Activated effector memory CD4-positive, alpha-beta T cell treated with anti-CD3 and anti-CD28 coated beads, Interleukin-2, amount 50 U/mL, for 16 hours (primary cell): Measurements from ENCODE around the gene VEGFD.

ENCODE experiments used
- DNase-seq: peaks from one replicate; pipeline ENCODE4 v3.0.0-alpha.2; 2020

The VEGFD gene, protein sequence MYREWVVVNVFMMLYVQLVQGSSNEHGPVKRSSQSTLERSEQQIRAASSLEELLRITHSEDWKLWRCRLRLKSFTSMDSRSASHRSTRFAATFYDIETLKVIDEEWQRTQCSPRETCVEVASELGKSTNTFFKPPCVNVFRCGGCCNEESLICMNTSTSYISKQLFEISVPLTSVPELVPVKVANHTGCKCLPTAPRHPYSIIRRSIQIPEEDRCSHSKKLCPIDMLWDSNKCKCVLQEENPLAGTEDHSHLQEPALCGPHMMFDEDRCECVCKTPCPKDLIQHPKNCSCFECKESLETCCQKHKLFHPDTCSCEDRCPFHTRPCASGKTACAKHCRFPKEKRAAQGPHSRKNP

DNA sequence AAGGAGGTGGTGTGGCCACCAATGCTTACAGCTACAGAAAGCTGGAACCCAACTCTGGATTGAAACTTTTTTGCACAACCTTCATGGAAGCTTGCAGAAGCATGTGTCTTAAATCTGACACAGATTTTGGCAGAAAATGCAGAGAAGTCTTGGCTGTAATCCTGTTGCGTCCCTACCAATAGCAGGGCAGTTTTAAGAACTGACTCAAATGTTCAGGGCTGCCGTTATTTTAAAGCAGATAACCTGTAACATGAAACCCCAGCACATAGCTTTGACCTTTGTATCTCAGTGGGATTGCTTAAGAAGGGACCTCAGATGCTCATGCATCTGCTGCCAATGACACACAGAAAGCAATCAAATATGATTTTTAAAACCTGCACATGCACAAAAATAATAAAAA, at the start of gene VEGFD:
Gene VEGFD, minus strand, starts transcription at position 110 of the 400 bp plus-strand sequence. CDS start 467 bp downstream, outside the sequence.
- DNase-seq = no peak

DNA sequence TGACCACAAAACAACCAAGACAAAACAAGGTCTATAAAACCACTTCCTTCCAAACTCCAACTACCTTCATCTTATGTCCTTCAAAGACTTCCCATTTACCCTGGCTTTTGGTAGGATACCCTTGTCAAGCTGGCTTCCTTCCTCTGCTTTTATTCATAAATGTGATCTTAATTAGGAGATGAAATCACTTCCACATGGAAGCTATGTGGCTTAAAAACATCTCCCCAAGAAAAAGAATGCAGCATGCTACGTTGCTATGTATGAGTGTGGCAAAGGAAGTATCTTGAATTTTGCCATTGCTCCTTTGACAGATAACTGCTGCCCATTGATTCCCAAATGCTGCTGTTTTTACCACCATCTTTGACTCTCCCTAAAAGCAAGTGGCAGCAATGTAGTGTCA, 46.4 kb upstream of the VEGFD start:
- DNase-seq = no peak

DNA sequence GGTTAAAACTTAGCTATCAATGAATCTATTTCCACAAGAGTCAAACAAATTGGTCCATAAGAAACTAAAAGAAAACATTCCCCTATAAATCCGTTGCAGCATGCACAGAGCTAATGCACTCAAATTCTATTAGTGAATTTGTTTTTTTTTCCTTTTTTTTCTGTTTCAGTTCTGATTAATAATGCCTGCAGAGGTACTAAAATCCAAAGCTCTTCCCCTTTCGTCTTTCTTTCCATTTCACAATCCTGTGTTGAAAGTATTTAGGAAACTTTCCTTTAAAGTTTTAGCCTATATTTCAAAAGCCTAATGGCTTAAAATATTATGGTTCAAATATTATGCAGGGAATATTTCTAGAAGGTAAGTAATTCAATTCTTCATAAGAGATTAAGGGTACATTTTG, 45.9 kb upstream of the VEGFD start:
- no peak for DNase-seq

DNA sequence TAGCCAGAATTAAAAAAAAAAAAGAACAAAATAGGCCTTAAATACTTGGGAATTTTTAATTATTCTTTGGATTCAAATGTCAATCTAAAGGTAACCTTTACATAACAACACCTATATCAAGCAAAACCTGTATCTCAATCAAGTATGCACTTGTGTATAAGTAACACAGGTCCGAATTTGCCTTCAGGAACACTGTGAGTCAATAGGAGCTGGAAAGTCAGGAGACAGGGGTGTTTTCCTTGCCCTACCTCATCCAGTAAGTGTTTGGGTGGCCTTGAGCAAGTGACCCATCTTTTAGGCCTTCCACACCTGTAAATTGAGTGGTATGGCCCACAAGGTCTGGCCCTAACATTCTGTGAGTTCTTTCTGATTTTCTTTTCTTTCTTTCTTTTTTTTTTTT, 40.8 kb upstream of the VEGFD start:
- DNase-seq = no peak

DNA sequence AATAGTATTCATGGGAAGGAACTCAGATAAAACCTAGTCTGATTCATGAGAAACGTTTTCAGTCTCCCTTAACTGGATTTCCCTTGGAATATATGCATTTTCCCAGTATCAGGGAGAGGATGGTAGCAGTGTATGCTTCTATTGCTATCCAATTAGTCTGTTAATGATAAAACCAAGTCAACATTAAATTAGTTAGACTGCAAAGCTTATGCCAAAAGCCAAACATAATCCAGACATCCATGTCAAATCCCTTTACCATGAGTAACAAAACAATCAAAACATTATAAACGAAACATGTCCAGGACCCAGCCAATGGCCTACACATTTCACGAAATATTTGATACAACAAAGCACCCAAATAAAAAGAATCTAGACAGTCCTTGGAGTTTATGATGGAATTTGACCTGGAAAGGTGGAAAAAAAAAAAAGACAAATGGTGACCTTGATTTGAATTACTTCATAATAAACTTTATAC, 34.5 kb upstream of the VEGFD start:
- no peak for DNase-seq

DNA sequence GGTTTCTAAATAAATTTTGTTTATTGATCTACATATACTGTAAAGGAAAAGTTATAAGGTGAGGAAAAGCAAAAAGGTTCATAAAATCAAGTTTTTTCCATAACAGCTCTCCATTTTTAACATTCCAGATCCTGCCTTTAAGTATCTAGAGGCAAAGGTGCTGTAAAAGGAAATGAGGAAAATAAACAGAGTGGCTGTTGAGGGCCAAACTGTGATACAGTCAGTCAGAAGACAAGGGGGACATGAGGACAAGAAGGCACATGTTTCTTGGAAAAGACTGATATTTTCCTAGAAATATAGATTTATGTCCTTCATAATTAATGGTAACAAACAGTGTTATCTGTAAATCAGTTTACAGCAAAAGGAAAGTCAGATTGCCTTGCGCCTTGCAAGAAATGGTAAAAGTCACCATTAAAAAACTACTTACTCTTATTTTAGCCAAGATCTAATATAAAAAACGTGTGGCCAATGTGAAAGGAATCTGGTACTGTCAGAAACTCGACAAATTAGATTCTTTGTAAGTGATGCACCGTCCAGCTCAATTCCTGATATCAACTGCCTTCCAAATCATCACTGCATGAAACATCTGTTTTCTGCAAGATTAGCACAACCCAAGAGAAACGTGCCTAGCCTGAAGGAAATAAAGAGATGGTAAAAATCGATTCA, 34.0 kb upstream of the VEGFD start:
- no peak for DNase-seq

DNA sequence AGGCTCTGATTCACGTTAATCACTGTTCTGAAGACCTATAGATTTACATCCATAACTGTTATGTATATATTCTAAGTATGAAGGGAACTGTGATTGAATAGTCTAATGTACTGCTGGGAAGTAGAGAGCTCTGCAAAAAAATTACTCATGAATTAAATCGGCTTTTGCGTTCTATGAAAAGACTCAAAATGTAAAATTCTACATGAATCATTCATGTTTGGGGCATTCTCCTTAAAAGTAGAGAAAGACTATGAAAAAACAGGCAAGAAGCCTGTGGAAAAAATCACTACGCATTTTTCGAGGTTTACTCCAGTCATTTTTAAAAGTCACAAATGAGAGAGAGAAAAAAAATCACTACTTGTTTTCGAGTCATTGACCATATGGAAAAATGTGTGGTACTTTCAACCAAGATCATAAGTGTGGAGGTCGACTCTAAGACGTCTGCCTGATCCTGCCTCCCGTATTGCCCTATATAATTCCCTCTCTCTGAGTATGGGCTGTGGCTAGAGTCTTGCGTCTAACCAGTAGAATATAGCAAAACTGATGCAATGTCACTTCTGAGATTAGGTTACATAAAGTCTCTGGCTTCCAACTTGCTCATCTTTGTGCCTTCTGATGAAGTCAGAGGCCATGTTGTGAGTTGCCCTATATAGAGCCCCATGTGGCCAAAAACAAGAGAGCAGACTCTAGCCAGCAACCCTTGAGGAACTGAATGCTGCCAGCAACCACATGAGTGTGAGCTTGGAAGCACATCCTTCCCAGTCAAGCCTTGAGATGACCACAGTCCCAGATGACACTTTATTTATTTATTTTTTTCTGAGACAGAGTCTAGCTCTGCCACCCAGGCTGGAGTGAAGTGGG, 32.1 kb upstream of the VEGFD start:
- no peak for DNase-seq

DNA sequence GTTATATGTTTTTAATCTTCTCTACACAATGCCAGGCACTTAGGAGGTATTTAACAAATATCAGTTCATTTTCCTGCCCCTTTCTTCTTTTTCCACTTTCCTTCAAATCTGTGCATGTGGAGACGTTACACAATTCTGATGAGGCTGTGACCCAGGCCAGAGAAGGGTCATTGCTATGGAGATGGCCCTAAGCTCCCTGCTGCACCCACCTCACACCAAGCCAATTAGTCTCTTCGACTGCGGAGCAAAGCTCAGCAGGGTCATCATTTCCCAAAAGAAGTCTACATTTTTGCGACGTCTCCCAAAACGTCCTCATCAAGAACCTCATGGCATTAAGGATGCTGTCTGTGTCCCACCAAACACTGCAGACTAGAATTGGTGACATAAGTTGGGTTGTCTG, 28.9 kb upstream of the VEGFD start:
- DNase-seq = no peak

DNA sequence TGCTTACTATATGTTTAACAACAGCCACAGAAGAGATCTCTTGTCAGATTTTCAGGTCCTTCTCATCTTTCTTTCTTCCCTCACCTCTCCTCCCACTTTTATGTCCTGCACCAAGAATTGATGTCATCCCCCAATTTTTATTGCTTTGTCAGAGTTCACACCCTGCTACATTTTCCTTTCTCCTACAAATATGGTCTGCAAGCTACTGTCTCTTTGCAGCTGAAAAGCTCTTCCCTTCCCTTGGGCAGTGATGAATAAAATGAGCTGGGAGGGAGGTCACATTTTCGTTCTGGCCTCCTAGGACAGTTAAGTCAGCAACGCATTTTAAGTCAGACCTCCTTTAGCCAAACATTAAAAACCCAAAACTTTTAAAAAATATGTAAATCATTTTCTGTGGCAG, 26.7 kb upstream of the VEGFD start:
- no peak for DNase-seq

DNA sequence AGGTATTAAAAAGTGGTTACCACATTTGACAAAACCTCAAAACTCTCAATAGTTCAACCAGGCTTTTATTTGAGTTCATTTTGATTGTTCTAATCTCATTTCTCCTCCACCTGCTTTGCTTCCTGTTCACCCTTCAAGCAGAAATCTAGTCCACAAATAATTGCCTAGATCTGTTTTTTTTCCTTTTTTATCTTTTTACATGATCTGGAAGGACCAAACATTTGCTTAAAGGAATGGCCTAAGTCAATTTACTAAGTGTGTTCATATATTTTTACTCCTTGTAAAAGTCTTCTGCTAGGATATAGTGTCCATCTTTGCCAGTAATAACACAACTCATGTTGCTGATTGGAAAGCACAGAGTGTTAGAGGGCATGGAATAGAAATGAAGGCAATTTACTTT, 26.2 kb upstream of the VEGFD start:
- DNase-seq = no peak

DNA sequence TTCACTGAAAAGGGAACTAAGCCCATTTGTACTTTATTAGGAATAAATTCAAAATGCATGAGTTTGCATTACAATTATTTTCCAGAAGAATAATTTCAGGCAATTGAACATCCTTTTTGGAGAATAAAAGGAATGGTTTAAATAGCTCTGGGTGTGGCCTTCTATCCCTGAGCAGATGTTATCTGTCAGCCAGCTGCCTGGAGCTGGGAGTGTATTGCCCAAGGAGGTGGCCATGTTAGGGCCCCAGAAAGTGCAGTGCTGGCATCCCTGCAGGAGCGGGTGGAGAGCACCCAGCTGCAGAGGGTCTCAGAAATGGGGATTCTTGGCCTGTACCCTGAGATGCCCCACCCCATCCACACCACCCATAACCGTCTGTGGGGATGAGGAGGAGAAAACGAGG, 21.6 kb upstream of the VEGFD start:
- no peak for DNase-seq

DNA sequence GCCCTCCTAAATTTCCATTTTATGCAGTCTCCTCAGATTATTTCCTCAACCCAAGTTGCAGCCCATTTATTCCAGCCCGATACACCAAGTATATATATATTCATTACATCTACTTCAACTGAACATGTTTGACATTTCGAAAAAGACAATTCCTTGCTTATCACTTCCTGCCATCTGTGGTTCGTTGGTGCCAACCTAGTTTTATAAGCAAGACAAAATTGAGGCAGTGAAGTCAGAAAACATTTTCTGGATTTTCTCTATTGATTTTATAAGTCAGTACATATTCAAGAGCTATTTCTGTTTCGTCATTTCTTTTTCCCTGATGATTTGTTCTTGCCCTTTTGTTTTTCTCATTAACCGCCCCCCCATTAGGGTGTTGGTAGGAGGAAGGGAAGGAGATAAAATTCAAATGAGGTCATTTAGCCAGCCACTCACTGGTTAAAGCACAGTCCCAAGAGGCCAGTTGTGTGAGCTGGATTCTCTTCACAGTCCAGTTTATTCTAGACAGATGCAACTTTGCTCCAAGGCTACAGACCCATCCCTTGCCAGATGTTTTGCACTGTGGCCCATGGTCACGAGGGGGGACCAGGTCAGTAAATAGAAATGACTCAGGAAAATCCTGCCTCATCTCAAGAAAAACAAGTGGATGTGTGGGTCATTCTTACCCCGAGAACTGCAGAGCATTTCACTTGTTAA, 20.3 kb upstream of the VEGFD start:
- no peak for DNase-seq

DNA sequence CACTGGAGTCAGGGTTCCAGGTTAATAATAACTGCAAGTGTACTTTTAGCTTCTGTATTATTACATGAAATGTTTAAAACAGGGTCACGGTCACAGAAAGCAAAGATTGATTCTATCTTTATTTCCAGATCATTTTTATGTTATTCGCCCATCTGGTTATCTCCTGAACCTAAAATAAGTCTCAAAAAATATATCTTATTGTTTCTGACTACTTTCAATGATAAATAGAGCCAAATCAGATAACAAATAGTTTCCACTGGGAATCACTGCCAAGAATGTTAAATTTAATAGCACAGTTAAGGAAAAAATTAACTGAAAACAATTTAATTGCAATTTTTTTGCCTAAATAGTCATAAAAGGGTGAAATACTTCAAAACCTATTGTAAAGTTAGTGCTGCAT, 17.2 kb upstream of the VEGFD start:
- no peak for DNase-seq

DNA sequence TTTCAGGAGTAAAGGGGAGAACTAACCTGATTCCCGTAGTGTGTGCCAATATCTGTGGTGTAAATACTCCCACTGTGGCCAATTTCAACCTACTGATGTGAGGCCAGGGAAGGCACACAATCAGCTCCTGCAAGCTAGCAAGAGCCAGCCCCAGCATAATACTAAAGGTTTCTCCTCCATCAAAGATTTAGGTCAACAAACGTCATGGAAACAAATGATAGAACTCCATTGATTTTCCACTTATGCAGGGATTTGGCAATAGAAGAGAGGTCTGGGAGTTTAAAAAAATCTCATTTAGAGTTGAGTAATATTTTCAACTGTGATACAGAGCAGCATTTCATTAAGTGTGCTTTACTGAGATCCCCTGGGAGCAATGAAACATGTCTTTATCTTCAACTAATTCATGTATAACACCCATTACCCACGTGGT, 15.8 kb upstream of the VEGFD start:
- no peak for DNase-seq

DNA sequence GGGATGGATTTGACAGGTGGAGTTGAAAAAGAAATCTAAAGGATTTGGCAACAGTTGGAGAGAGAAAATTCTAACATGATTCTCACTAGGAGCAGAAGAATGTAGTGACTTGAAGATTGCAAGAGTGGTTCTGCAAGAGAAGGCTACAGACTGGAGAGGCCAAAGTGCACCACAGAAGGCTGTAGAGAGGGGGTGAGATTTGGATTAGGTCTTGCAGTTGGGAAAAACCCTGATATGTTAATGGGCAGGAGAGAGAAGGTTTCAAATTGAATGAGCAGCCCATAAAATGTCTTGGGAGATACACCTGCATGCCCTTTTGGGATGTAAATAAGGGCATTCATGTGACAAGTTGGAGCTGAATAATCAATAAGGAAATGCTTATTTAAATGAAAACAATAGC, 14.7 kb upstream of the VEGFD start:
- DNase-seq = no peak

DNA sequence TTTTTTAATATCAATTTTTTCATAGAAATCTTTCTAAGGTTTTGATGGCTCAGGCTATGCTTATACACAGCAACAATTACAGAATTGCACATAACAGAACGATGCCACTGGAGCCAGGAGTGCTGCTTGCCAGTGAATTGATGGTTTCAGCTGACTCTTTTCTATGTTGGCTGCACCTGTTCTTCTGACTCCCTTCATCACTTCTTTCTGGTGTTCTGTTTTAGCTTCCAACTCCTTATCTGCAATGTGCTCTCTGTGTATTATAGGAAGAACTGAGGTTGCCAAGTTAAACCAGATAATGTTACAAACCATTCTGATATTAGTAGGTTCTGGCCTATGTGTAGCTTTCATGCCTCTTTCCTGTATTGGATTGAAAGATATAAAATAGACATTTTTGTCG, 11.6 kb upstream of the VEGFD start:
- DNase-seq = no peak

DNA sequence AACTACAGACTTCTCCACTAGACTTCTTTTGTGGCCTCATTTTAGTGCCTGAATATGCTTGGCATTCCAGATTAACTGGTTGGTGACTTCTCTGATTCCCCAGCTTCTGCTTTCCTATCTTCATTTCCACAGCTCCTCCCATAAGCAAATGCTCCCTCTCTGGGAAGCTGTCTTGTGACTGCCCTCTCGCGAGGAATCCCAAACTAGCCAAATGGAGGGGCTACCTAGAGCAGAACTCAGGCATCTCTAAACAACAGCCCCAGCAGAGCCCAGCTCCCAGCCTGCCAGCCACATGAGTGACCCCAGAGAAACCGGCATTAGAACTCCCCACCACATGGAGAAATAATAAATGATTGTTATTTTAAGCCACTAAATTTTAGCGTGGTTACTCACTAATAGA, 7.6 kb upstream of the VEGFD start:
- DNase-seq = no peak

DNA sequence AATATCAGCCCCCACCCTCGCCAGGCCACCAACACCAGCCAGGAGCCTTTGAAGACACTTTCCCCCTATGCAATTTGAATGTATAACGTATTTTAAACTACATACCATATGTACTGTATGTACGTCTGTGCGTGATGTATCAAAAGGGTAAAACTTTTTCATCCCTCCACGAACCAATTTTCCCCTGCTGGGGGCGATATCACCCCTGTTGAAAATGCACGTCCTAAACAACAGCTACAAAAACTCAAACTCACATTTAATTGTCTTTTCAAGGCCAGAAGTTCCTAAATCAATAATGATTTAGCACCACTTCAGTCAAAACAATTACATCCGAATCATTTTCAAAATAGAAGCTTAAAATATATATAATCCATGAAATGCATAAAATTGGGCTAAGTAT, 1.4 kb downstream of the VEGFD start:
- DNase-seq = no peak

DNA sequence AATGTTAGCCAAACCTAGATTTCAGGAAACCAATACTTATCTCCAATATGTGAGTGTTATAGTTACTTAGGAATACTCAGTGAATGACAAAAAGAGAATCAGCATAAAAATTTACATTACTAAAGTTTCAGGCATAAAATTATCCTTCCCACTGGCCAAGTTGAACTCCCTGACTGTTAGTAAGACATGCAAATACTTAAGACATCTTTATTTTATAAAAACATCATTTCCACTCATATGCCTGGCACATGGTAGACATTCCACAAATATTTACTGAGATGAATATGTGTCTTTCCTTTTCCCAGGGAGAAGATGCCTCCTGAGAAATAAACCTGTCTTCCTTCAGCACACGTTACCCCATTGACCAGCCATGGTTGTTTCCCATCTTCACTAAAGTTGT, 7.3 kb downstream of the VEGFD start:
- no peak for DNase-seq

DNA sequence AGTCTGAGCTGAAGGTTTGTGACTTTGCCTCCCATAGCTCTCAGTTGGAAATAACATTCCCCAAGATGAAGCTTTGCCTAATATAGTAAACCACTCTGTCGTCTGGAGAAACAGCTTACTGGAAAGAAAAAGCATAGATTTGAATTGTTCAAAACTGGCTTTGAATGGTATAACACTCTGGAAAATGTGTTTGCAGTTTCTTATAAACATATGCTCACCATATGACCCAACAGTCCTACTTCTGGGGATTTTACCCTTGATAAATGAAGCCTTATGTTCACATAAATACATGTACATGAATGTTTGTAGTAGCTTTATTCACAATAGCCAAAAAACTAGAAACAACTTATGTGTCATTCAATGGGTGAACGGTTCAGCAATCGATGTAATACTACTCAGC, 10.2 kb downstream of the VEGFD start:
- DNase-seq = no peak

DNA sequence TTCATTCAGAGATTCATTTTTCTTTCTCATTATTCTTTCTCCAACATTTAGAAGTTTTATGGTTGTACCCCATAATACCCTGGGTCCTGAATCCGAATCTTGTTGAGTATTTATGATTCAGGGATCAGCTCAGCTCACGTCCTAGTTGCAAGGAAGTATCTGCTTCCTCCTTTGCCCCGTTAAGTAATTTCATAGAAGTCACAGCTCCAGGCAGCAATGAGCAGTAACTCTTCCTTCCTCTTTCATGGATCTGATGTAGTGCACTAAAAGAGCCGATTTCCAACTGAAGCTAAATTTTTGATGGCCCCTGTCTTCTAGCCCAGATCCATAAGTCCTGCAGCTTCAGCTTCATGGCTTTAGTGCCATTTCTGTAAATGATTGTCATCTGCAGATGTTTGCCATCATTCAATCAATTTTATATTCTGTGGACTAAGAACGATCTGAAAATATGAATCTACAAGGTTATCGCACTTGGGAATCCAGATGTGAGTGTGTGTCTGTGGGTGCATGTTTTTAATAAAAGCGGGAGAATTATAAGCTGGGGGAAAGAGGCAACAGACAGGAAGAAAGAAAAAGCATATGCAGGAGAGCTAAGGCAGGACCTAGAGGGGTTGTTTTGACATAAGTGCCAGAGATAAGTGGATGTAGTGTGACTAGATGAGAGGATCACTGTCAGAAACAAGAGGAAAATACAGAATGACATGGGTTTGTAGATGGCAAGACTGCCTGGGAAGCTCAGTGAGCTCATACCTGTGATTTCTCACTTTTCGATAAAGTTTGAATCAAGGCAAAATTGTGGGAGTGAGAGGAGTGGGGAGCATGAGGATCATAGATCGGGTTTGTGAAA, 17.5 kb downstream of the VEGFD start:
- no peak for DNase-seq

DNA sequence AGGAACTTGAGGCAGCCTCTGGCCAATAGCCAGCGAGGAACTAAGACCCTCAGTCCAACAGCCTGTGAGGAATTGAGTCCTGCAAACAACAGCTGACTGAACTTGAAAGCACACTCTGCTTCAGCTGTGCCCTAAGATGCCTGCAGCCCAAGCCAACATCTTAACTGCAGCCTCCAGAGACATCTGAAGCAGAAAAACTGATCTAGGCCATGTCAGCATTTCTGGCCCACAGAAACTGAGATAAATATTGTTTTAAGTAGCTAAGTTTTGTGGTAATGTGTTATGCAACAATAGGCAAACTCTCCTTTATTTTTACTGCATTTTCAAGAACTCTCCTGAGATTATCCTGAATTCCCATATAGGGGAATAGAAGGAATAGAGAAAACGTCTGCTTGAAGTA, 24.5 kb downstream of the VEGFD start:
- no peak for DNase-seq
